GM23338 (cell line): ENCODE results near the gene ACAD10. TPM values are rescaled to one million over a fixed set of nuclear protein-coding genes. Genes with fewer than 3 reads are reported as not detected.

ENCODE experiments used
- ATAC-seq: fragments of 200-7000 bp; cut with Tn5 transposase; 3 replicates; pipeline ENCODE4 v1.9.1; 2020
- DNase-seq: peaks from one replicate; pipeline ENCODE4 v3.0.0-alpha.2; 2015; ENCODE audit warnings: low spot score
- H2AFZ ChIP-seq: fragments of 200-600 bp; sonication (generic); 2 replicates; pipeline ENCODE4 v1.8.0; 2016; ENCODE audit warnings: antibody characterized with exemption, mild to moderate bottlenecking, moderate library complexity
- H3F3A ChIP-seq: fragments of 200-600 bp; sonication (generic); replicated peaks from 2 replicates; pipeline ENCODE4 v1.8.0; 2017; ENCODE audit warnings: antibody characterized with exemption, mixed run types, low read depth
- H3K27ac ChIP-seq: fragments of 200-600 bp; sonication (generic); 2 replicates; pipeline ENCODE4 v1.6.1; 2016; ENCODE audit warnings: low read depth
- H3K27me3 ChIP-seq: fragments of 200-600 bp; sonication (generic); 2 replicates; pipeline ENCODE4 v1.8.0; 2016; ENCODE audit warnings: mild to moderate bottlenecking, mixed run types, moderate library complexity; ENCODE audit not compliant: insufficient read depth
- H3K36me3 ChIP-seq: fragments of 200-600 bp; sonication (generic); 2 replicates; pipeline ENCODE4 v1.8.0; 2016; ENCODE audit warnings: mild to moderate bottlenecking; ENCODE audit not compliant: insufficient read depth
- H3K4me1 ChIP-seq: fragments of 200-600 bp; sonication (generic); 2 replicates; pipeline ENCODE4 v1.8.0; 2016; ENCODE audit warnings: mild to moderate bottlenecking, moderate library complexity; ENCODE audit not compliant: insufficient read depth
- H3K4me2 ChIP-seq: fragments of 200-600 bp; sonication (generic); 2 replicates; pipeline ENCODE4 v1.7.1; 2017; ENCODE audit warnings: mixed run types
- H3K4me3 ChIP-seq: fragments of 200-600 bp; sonication (generic); 2 replicates; pipeline ENCODE4 v1.6.1; 2016; ENCODE audit warnings: mixed run types
- H3K79me2 ChIP-seq: fragments of 200-600 bp; sonication (generic); replicated peaks from 2 replicates; pipeline ENCODE4 v1.8.0; 2017; ENCODE audit warnings: mild to moderate bottlenecking; ENCODE audit not compliant: insufficient read depth
- H3K9me2 ChIP-seq: fragments of 200-600 bp; sonication (generic); 2 replicates; pipeline ENCODE4 v1.8.0; 2017; ENCODE audit not compliant: insufficient read depth
- H4K20me1 ChIP-seq: fragments of 200-600 bp; sonication (generic); replicated peaks from 2 replicates; pipeline ENCODE4 v1.8.0; 2017; ENCODE audit warnings: mild to moderate bottlenecking; ENCODE audit not compliant: insufficient read depth
- H3K27ac Mint-ChIP-seq: 2 replicates; pipeline ENCODE4 v1.8.0; 2020; ENCODE audit warnings: inconsistent platforms, mild to moderate bottlenecking, moderate library complexity, mixed read lengths
- H3K27me3 Mint-ChIP-seq: 3 replicates; pipeline ENCODE4 v1.8.0; 2022; ENCODE audit warnings: low read depth, mild to moderate bottlenecking, moderate library complexity, mixed read lengths, inconsistent platforms; ENCODE audit not compliant: insufficient read depth, poor library complexity
- H3K36me3 Mint-ChIP-seq: 3 replicates; pipeline ENCODE4 v1.8.0; 2021; ENCODE audit warnings: low read depth, mild to moderate bottlenecking, inconsistent platforms, moderate library complexity, mixed read lengths
- H3K4me1 Mint-ChIP-seq: 3 replicates; pipeline ENCODE4 v1.8.0; 2020; ENCODE audit warnings: mild to moderate bottlenecking, inconsistent platforms, mixed read lengths
- H3K4me3 Mint-ChIP-seq: 3 replicates; pipeline ENCODE4 v1.8.0; 2021; ENCODE audit warnings: moderate library complexity, mild to moderate bottlenecking, inconsistent platforms, mixed read lengths
- H3K9me3 Mint-ChIP-seq: 3 replicates; pipeline ENCODE4 v1.8.0; 2020; ENCODE audit warnings: moderate library complexity, mild to moderate bottlenecking, inconsistent platforms, mixed read lengths
- EZH2 ChIP-seq: fragments of 200-600 bp; sonication (generic); IDR thresholded peaks from one replicate; pipeline ENCODE4 v1.8.0; 2017; ENCODE audit warnings: antibody characterized with exemption, mild to moderate bottlenecking, low read depth; ENCODE audit not compliant: unreplicated experiment
- EZH2phosphoT487 ChIP-seq: fragments of 200-600 bp; sonication (generic); IDR thresholded peaks from one replicate; pipeline ENCODE4 v1.8.1; 2018; ENCODE audit warnings: antibody characterized with exemption; ENCODE audit not compliant: unreplicated experiment
- POLR2AphosphoS5 ChIP-seq: IDR thresholded peaks from 2 replicates; pipeline ENCODE4 v1.6.1; 2016; ENCODE audit warnings: antibody characterized with exemption, low read depth
- STAT1 ChIP-seq: IDR thresholded peaks from one replicate; pipeline ENCODE4 v1.6.1; 2016; ENCODE audit warnings: antibody characterized with exemption; ENCODE audit not compliant: unreplicated experiment
- ZNF114 ChIP-seq: fragments of 250-450 bp; sonication (Bioruptor Pico); IDR thresholded peaks from 2 replicates; pipeline ENCODE4 v1.5.0; 2020; ENCODE audit warnings: mild to moderate bottlenecking, moderate library complexity
- ZNF331 ChIP-seq: fragments of 250-450 bp; sonication (Bioruptor Pico); IDR thresholded peaks from 2 replicates; pipeline ENCODE4 v1.5.0; 2020; ENCODE audit warnings: low read depth, mild to moderate bottlenecking, moderate library complexity
- polyA plus RNA-seq: library from polyadenylated mRNA; unstranded; fragments of >200 nt; fragmentation: Nextera tagmentation; extraction: Ambion mirVana; gene quantifications from 2 replicates; pipeline ENCODE4 v1.2.1, GENCODE V29; 2016
- total RNA-seq: library from RNA; depleted of rRNA; stranded (reverse); fragments of >200 nt; shearing (Covaris generic); gene quantifications from 2 replicates; pipeline ENCODE4 v1.2.3, GENCODE V29; 2014
- TF ChIP-seq, protein P1 (sequence below): fragments of 250-450 bp; sonication (Bioruptor Pico); IDR thresholded peaks from 2 replicates; pipeline ENCODE4 v1.5.0; 2020; ENCODE audit warnings: mild to moderate bottlenecking, moderate library complexity
- TF ChIP-seq, protein P2 (sequence below): IDR thresholded peaks from one replicate; pipeline ENCODE4 v1.6.1; 2018; ENCODE audit warnings: antibody characterized with exemption; ENCODE audit not compliant: unreplicated experiment
- TF ChIP-seq, protein P3 (sequence below): IDR thresholded peaks from 2 replicates; pipeline ENCODE4 v1.6.1; 2016; ENCODE audit warnings: antibody characterized with exemption

ACAD10 gene
- total and polyA plus RNA-seq, 2 experiments from 2014 or later, result 16.3 to 23.1 TPM

DNA sequence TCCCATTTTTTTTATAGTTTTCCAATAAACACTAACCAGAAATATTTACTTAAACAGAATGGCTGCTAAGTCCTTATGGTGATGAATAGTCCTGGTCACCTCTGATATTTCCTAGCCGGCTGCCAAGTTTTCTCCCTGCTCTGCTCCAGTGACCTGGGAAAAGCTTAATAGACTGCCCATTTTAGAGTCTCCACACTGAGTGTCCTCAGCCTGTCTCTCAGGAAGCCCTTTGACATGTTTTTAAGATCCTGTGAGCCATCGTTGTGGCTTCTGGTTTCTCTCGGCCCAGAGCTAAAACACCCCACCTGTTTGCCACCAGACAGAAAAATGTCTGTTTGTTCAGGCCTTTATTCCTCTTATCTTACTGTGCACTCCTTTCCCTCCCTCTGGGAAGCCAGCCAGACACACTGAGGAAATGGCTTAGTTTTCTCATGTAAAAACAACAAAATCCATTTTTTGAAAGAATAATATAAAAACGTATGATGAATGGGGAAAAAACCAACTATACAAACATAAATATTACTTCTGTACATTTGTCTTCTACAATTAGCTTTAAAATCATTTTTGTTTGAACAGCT is 55.5 kb downstream of the ACAD10 start:
- no peaks in the 10 kb centered on the region for H3K9me3 Mint-ChIP-seq
- no peaks in the 10 kb centered on the region for H3K9me2 ChIP-seq
- no peaks in the 10 kb centered on the region for H3K36me3 ChIP-seq
- no peak for DNase-seq
- peaks cover 3% of the 10 kb centered on the region for H3K27me3 Mint-ChIP-seq
- H3K4me1 Mint-ChIP-seq, result no peaks in the 10 kb centered on the region
- no peak overlapping the region for H2AFZ ChIP-seq
- H3F3A ChIP-seq, result 0 out of 2 replicates have a peak, but pooled peaks cover 2% of the 10 kb centered on the region
- H3K27me3 ChIP-seq, result no peaks in the 10 kb centered on the region
- no peaks in the 10 kb centered on the region for H3K4me1 ChIP-seq
- no peak overlapping the region for H3K27ac ChIP-seq
- no peak overlapping the region for H3K4me2 ChIP-seq
- no peak overlapping the region for H3K27ac Mint-ChIP-seq
- H3K79me2 ChIP-seq, result no peaks in the 10 kb centered on the region
- H4K20me1 ChIP-seq, result no peaks in the 10 kb centered on the region
- H3K36me3 Mint-ChIP-seq, result peaks cover 22% of the 10 kb centered on the region
- TF ChIP-seq ZNF331 (no peak), STAT1 (no peak), EZH2 (no peak), EZH2phosphoT487 (no peak), ZNF114 (CRISPR knock-in tag) (no peak), POLR2AphosphoS5 (no peak)
- TF ChIP-seq, protein P1, sequence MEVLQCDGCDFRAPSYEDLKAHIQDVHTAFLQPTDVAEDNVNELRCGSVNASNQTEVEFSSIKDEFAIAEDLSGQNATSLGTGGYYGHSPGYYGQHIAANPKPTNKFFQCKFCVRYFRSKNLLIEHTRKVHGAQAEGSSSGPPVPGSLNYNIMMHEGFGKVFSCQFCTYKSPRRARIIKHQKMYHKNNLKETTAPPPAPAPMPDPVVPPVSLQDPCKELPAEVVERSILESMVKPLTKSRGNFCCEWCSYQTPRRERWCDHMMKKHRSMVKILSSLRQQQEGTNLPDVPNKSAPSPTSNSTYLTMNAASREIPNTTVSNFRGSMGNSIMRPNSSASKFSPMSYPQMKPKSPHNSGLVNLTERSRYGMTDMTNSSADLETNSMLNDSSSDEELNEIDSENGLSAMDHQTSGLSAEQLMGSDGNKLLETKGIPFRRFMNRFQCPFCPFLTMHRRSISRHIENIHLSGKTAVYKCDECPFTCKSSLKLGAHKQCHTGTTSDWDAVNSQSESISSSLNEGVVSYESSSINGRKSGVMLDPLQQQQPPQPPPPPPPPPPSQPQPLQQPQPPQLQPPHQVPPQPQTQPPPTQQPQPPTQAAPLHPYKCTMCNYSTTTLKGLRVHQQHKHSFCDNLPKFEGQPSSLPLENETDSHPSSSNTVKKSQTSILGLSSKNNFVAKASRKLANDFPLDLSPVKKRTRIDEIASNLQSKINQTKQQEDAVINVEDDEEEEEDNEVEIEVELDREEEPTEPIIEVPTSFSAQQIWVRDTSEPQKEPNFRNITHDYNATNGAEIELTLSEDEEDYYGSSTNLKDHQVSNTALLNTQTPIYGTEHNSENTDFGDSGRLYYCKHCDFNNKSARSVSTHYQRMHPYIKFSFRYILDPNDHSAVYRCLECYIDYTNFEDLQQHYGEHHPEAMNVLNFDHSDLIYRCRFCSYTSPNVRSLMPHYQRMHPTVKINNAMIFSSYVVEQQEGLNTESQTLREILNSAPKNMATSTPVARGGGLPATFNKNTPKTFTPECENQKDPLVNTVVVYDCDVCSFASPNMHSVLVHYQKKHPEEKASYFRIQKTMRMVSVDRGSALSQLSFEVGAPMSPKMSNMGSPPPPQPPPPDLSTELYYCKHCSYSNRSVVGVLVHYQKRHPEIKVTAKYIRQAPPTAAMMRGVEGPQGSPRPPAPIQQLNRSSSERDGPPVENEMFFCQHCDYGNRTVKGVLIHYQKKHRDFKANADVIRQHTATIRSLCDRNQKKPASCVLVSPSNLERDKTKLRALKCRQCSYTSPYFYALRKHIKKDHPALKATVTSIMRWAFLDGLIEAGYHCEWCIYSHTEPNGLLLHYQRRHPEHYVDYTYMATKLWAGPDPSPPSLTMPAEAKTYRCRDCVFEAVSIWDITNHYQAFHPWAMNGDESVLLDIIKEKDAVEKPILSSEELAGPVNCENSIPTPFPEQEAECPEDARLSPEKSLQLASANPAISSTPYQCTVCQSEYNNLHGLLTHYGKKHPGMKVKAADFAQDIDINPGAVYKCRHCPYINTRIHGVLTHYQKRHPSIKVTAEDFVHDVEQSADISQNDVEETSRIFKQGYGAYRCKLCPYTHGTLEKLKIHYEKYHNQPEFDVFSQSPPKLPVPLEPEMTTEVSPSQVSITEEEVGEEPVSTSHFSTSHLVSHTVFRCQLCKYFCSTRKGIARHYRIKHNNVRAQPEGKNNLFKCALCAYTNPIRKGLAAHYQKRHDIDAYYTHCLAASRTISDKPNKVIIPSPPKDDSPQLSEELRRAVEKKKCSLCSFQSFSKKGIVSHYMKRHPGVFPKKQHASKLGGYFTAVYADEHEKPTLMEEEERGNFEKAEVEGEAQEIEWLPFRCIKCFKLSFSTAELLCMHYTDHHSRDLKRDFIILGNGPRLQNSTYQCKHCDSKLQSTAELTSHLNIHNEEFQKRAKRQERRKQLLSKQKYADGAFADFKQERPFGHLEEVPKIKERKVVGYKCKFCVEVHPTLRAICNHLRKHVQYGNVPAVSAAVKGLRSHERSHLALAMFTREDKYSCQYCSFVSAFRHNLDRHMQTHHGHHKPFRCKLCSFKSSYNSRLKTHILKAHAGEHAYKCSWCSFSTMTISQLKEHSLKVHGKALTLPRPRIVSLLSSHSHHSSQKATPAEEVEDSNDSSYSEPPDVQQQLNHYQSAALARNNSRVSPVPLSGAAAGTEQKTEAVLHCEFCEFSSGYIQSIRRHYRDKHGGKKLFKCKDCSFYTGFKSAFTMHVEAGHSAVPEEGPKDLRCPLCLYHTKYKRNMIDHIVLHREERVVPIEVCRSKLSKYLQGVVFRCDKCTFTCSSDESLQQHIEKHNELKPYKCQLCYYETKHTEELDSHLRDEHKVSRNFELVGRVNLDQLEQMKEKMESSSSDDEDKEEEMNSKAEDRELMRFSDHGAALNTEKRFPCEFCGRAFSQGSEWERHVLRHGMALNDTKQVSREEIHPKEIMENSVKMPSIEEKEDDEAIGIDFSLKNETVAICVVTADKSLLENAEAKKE (CRISPR knock-in tag), result no peak
- TF ChIP-seq, protein P2, sequence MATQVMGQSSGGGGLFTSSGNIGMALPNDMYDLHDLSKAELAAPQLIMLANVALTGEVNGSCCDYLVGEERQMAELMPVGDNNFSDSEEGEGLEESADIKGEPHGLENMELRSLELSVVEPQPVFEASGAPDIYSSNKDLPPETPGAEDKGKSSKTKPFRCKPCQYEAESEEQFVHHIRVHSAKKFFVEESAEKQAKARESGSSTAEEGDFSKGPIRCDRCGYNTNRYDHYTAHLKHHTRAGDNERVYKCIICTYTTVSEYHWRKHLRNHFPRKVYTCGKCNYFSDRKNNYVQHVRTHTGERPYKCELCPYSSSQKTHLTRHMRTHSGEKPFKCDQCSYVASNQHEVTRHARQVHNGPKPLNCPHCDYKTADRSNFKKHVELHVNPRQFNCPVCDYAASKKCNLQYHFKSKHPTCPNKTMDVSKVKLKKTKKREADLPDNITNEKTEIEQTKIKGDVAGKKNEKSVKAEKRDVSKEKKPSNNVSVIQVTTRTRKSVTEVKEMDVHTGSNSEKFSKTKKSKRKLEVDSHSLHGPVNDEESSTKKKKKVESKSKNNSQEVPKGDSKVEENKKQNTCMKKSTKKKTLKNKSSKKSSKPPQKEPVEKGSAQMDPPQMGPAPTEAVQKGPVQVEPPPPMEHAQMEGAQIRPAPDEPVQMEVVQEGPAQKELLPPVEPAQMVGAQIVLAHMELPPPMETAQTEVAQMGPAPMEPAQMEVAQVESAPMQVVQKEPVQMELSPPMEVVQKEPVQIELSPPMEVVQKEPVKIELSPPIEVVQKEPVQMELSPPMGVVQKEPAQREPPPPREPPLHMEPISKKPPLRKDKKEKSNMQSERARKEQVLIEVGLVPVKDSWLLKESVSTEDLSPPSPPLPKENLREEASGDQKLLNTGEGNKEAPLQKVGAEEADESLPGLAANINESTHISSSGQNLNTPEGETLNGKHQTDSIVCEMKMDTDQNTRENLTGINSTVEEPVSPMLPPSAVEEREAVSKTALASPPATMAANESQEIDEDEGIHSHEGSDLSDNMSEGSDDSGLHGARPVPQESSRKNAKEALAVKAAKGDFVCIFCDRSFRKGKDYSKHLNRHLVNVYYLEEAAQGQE, result no peak
- TF ChIP-seq, protein P3, sequence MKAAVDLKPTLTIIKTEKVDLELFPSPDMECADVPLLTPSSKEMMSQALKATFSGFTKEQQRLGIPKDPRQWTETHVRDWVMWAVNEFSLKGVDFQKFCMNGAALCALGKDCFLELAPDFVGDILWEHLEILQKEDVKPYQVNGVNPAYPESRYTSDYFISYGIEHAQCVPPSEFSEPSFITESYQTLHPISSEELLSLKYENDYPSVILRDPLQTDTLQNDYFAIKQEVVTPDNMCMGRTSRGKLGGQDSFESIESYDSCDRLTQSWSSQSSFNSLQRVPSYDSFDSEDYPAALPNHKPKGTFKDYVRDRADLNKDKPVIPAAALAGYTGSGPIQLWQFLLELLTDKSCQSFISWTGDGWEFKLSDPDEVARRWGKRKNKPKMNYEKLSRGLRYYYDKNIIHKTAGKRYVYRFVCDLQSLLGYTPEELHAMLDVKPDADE, result no peak
- no peak overlapping the region for H3K4me3 Mint-ChIP-seq
- no peak for ATAC-seq
- H3K4me3 ChIP-seq, result no peak overlapping the region
